GM12878 (cell line): Measurements from ENCODE around the gene SNPH. TPM values are rescaled to one million over a fixed set of nuclear protein-coding genes. Genes with fewer than 3 reads are reported as not detected.

Experiments used
- ATAC-seq: fragments of 200-7000 bp; cut with Tn5 transposase; 3 replicates; pipeline ENCODE4 v1.9.1; 2020; ENCODE audit warnings: mild to moderate bottlenecking, moderate library complexity
- BruUV-seq: library from RNA; stranded (reverse); fragments of 400-500 nt; replicated peaks from 2 replicates; lab custom pipeline; 2021; lab: Mats Ljungman, UMichigan
- CTCF ChIA-PET: fragments of 300-600 bp; sonication (Branson Sonifier 250); formaldehyde crosslinking; extraction: SDS; loops from one replicate; lab custom pipeline; 2021; ENCODE audit warnings: inconsistent platforms; lab: Yijun Ruan, JAX
- POLR2A ChIA-PET: fragments of 350-600 bp; formaldehyde crosslinking; extraction: SDS; loops from one replicate; lab custom pipeline; 2021; ENCODE audit warnings: inconsistent platforms; lab: Charles Lee
- RAD21 ChIA-PET: fragments of 300-600 bp; sonication (Branson Sonifier 250); formaldehyde crosslinking; loops from one replicate; lab custom pipeline; 2023; ENCODE audit warnings: antibody characterized with exemption; ENCODE audit not compliant: unreplicated experiment; lab: Charles Lee
- SMC1A ChIA-PET: fragments of 300-600 bp; sonication (Branson Sonifier 250); formaldehyde crosslinking; loops from one replicate; lab custom pipeline; 2023; ENCODE audit not compliant: unreplicated experiment, uncharacterized antibody; lab: Charles Lee
- DNase-seq: peaks from one replicate; pipeline ENCODE4 v3.0.0-alpha.2; 2011; ENCODE audit warnings: low read depth, low spot score
- FAIRE-seq: peaks from 3 replicates; lab custom pipeline; 2011; peaks lifted over from hg19 to GRCh38; lab: Jason Lieb, UNC
- H2AFZ ChIP-seq: 2 replicates; pipeline ENCODE4 v1.6.0; 2011; ENCODE audit warnings: low read depth, low read length, control low read depth; ENCODE audit not compliant: control insufficient read depth
- H3K27ac ChIP-seq: 2 replicates; pipeline ENCODE4 v1.5.1; 2011; ENCODE audit warnings: control low read depth; ENCODE audit not compliant: control insufficient read depth, insufficient read depth
- H3K27me3 ChIP-seq, 2 experiments: replicated peaks in 1 of 2; 2 replicates each; pipeline versions ENCODE4 v1.6.0 to v1.6.1; 2011; ENCODE audit warnings: low read length in 1 of 2; ENCODE audit not compliant: control insufficient read depth in 2 of 2, insufficient read depth in 2 of 2
- H3K36me3 ChIP-seq, 2 experiments: 2 replicates each; pipeline ENCODE4 v1.5.1; 2011; ENCODE audit warnings: low read length in 1 of 2; ENCODE audit not compliant: control insufficient read depth in 2 of 2, insufficient read depth in 2 of 2
- H3K4me1 ChIP-seq: 2 replicates; pipeline ENCODE4 v1.6.1; 2011; ENCODE audit warnings: mild to moderate bottlenecking, low read length, moderate library complexity, mixed read lengths; ENCODE audit not compliant: control insufficient read depth, insufficient read depth
- H3K4me2 ChIP-seq: 2 replicates; pipeline ENCODE4 v1.6.0; 2011; ENCODE audit warnings: control low read depth; ENCODE audit not compliant: control insufficient read depth, insufficient read depth
- H3K4me3 ChIP-seq: fragments of 200-600 bp; sonication (generic); 2 replicates; pipeline ENCODE4 v1.5.1; 2016
- H3K79me2 ChIP-seq: 2 replicates; pipeline ENCODE4 v1.6.0; 2011; ENCODE audit warnings: low read length; ENCODE audit not compliant: control insufficient read depth, insufficient read depth
- H3K9ac ChIP-seq: 2 replicates; pipeline ENCODE4 v1.8.0; 2011; ENCODE audit warnings: low read length, control low read depth, mixed read lengths; ENCODE audit not compliant: control insufficient read depth, insufficient read depth
- H3K9me3 ChIP-seq: replicated peaks from 3 replicates; pipeline ENCODE4 v1.5.1; 2011; ENCODE audit warnings: mild to moderate bottlenecking, low read length; ENCODE audit not compliant: control insufficient read depth, insufficient read depth
- H4K20me1 ChIP-seq: 2 replicates; pipeline ENCODE4 v1.6.0; 2011; ENCODE audit not compliant: control insufficient read depth, insufficient read depth
- BACH1 ChIP-seq: fragments of 450-650 bp; IDR thresholded peaks from 2 replicates; pipeline ENCODE4 v1.6.1; 2017; ENCODE audit warnings: mild to moderate bottlenecking, borderline replicate concordance
- BMI1 ChIP-seq: fragments of 450-650 bp; IDR thresholded peaks from 2 replicates; pipeline ENCODE4 v1.6.1; 2016; ENCODE audit warnings: mild to moderate bottlenecking, moderate library complexity, borderline replicate concordance
- EED ChIP-seq: sonication (generic); IDR thresholded peaks from 2 replicates; pipeline ENCODE4 v1.6.1; 2016; ENCODE audit warnings: antibody characterized with exemption, low read depth
- HDAC6 ChIP-seq: fragments of 200-600 bp; sonication (generic); IDR thresholded peaks from one replicate; pipeline ENCODE4 v1.8.0; 2017; ENCODE audit warnings: antibody characterized with exemption; ENCODE audit not compliant: unreplicated experiment
- HDGF ChIP-seq: fragments of 450-650 bp; IDR thresholded peaks from 2 replicates; pipeline ENCODE4 v1.6.1; 2016; ENCODE audit warnings: antibody characterized with exemption
- JUNB ChIP-seq: IDR thresholded peaks from 2 replicates; pipeline ENCODE4 v1.6.1; 2016; ENCODE audit warnings: antibody characterized with exemption, mild to moderate bottlenecking
- MEF2A ChIP-seq: IDR thresholded peaks from 2 replicates; pipeline ENCODE4 v1.6.1; 2011; ENCODE audit warnings: low read depth, mild to moderate bottlenecking, low read length, moderate library complexity; ENCODE audit not compliant: insufficient read depth
- POLR2A ChIP-seq: IDR thresholded peaks from 2 replicates; pipeline ENCODE4 v1.6.1; 2011; ENCODE audit warnings: low read depth, mild to moderate bottlenecking, low read length
- RCOR1 ChIP-seq: conservative IDR thresholded peaks from 2 replicates; pipeline ENCODE4 v1.6.1; 2012; ENCODE audit warnings: low read depth, low read length, improper control_type of control experiment
- SMAD5 ChIP-seq: IDR thresholded peaks from 2 replicates; pipeline ENCODE4 v1.6.1; 2016; ENCODE audit warnings: antibody characterized with exemption, low read depth
- SMARCA5 ChIP-seq: fragments of 450-650 bp; IDR thresholded peaks from 2 replicates; pipeline ENCODE4 v1.6.1; 2017; ENCODE audit warnings: mild to moderate bottlenecking
- SUPT20H ChIP-seq: IDR thresholded peaks from 2 replicates; pipeline ENCODE4 v1.6.1; 2011; ENCODE audit warnings: low read depth, mild to moderate bottlenecking, low read length, moderate library complexity, borderline replicate concordance; ENCODE audit not compliant: control insufficient read depth
- TCF12 ChIP-seq: IDR thresholded peaks from 2 replicates; pipeline ENCODE4 v1.6.1; 2011; ENCODE audit warnings: low read depth, mild to moderate bottlenecking, low read length
- ZNF24 ChIP-seq: fragments of 450-650 bp; IDR thresholded peaks from 2 replicates; pipeline ENCODE4 v1.6.1; 2017; ENCODE audit warnings: antibody characterized with exemption, mild to moderate bottlenecking
- ZNF384 ChIP-seq: IDR thresholded peaks from 2 replicates; pipeline ENCODE4 v1.6.1; 2012; ENCODE audit warnings: low read depth, mild to moderate bottlenecking, low read length, improper control_type of control experiment, borderline replicate concordance
- WGBS: methylation state at CpG from one replicate; pipeline ENCODE4 v1.1.6; 2016; ENCODE audit warnings: low lambda C conversion rate; ENCODE audit not compliant: insufficient replicate concordance, insufficient coverage; ENCODE audit errors: missing lambda C conversion rate; 5-methylcytosine and 5-hydroxymethylcytosine counted together
- in situ Hi-C: fragments of 300-500 bp; cut with MboI; formaldehyde crosslinking; loops from 9 replicates; pipeline ENCODE4 v1.14.3; 2018; ENCODE audit warnings: mixed read lengths
- intact Hi-C: fragments of 100-400 bp; cut with micrococcal nuclease; formaldehyde crosslinking; loops from one replicate; pipeline ENCODE4 v1.14.2; 2022; ENCODE audit not compliant: unreplicated experiment
- polyA plus RNA-seq, 11 experiments: library from polyadenylated mRNA; depleted of rRNA in 4 of 11; unstranded in 6 of 11; stranded (reverse) in 5 of 11; fragments of >200 nt; fragmentation: Nextera tagmentation in 4 of 11; fragmentation: Illumina TruSeq in 1 of 11; extraction: Ambion mirVana in 4 of 11; extraction: Trizol in 1 of 11; gene quantifications; 1 replicate in 1 of 11; 2 replicates in 10 of 11; pipeline versions ENCODE4 v1.2.1 to v1.2.3, GENCODE V29; 2011 to 2016; ENCODE audit warnings: inconsistent platforms in 2 of 11, missing spikeins in 2 of 11, low read depth in 1 of 11
- total RNA-seq, 4 experiments: library from RNA; depleted of rRNA in 3 of 4; stranded (reverse); fragments of >200 nt in 3 of 4; fragmentation: Illumina TruSeq in 1 of 4; extraction: Trizol in 1 of 4; gene quantifications; 2 replicates each; pipeline versions ENCODE4 v1.2.1 to v1.2.3, GENCODE V29; 2013 to 2021
- TF ChIP-seq, protein P1 (sequence below): fragments of 450-650 bp; IDR thresholded peaks from 2 replicates; pipeline ENCODE4 v1.6.1; 2014; ENCODE audit warnings: mild to moderate bottlenecking

SNPH gene
- total and polyA plus RNA-seq, 10 of the 15 experiments (the other 5 are each of a cell fraction or from before 2014, with no cell fraction given), result 0.02 to 0.45 (median 0.34) TPM; not detected in 2

DNA sequence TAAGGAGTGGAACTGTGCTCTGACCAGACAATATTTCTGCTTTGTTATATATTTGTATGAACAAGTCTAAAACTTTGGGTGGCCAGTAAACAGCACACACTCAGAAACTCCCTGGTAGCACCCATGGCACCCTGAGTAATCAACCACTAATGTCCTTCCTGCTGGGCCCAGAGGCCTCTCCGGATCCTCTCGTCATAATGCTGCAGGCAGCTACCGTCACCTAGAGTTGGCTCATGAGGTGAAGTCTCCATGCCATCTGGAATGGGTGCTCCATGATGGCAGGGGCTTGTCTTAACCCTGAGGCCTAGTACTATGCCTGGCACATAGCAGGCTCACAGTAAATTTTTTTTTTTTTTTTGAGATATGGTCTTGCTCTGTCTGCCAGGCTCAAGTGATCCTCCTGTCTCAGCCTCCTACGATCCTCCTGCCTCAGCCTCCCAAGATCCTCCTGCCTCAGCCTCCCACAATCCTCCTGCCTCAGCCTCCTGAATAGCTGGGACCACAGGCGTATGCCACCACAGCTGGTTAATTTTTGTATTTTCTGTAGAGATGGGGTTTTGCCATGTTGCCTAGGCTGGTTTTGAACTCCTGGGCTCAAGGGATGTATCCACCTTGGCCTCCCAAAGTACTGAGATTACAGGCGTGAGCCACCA lies 65.8 kb downstream of the SNPH start:
- Histone ChIP-seq H3K4me3 (no peak overlapping the region), H2AFZ (no peak overlapping the region), H3K27ac (no peak overlapping the region), H3K9me3 (no peaks in the 10 kb centered on the region), H3K4me2 (no peak overlapping the region), H3K79me2 (peaks cover 36% of the 10 kb centered on the region), H3K4me1 (peaks cover 27% of the 10 kb centered on the region), H3K9ac (no peak overlapping the region), H3K27me3 (no peaks in the 10 kb centered on the region), H3K36me3 (no peaks in the 10 kb centered on the region; a peak in 1 of 4 replicates), H4K20me1 (no peaks in the 10 kb centered on the region; the same call in 1 of the 2 replicates)
- in situ Hi-C loops (no loop called here), intact Hi-C loops (no loop called here)
- FAIRE-seq (no peak), ATAC-seq (no peak), DNase-seq (no peak)
- ChIA-PET SMC1A (interaction anchor here (0.8 to 0.9 kb wide), 2 partner anchors 58 to 1032 kb away, joined by 3 to 4 read pairs; no protein-coding TSS in a partner anchor), RAD21 (no interaction called here), POLR2A (no interaction called here), CTCF (interaction anchor here (0.7 to 1.3 kb wide), 3 partner anchors 40 to 172 kb away, joined by 4 read pairs; no protein-coding TSS in a partner anchor)
- no peak for TF ChIP-seq POLR2A
- TF ChIP-seq SMARCA5, result no peak
- no peak for TF ChIP-seq JUNB
- TF ChIP-seq MEF2A, result no peak
- TF ChIP-seq HDAC6, result no peak
- TF ChIP-seq HDGF, result no peak
- TF ChIP-seq SUPT20H, result no peak
- TF ChIP-seq, protein P1, sequence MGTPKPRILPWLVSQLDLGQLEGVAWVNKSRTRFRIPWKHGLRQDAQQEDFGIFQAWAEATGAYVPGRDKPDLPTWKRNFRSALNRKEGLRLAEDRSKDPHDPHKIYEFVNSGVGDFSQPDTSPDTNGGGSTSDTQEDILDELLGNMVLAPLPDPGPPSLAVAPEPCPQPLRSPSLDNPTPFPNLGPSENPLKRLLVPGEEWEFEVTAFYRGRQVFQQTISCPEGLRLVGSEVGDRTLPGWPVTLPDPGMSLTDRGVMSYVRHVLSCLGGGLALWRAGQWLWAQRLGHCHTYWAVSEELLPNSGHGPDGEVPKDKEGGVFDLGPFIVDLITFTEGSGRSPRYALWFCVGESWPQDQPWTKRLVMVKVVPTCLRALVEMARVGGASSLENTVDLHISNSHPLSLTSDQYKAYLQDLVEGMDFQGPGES, result no peak
- TF ChIP-seq ZNF24, result no peak
- no peak for TF ChIP-seq EED
- no peak for TF ChIP-seq BMI1
- no peak for TF ChIP-seq SMAD5
- no peak for TF ChIP-seq RCOR1
- TF ChIP-seq ZNF384, result no peak
- no peak for TF ChIP-seq BACH1
- TF ChIP-seq TCF12, result no peak
- no TSS peak for BruUV-seq
- WGBS, result 98% methylated on average over 6 of the region's 6 CpGs
